ENCODE results near the gene INPP4A. TPM values are rescaled to one million over a fixed set of nuclear protein-coding genes. Genes with fewer than 3 reads are reported as not detected.

INPP4A gene
- polyA plus RNA-seq, 1 experiment = 12.9 TPM

- Histone ChIP-seq H3K27me3 (ENCODE audit: control insufficient read depth, insufficient read depth, low read length) (no peaks in the 10 kb centered on the region), H3K4me3 (ENCODE audit: low read depth, low read length) (no peak overlapping the region), H3K9me3 (ENCODE audit: control insufficient read depth, insufficient read depth, low read length) (no peaks in the 10 kb centered on the region), H3K27ac (ENCODE audit: low read depth, low read length) (no peak overlapping the region)
- no peak for DNase-seq (ENCODE audit: low read depth, low spot score)
- CTCF ChIA-PET = no interaction called here
- POLR2A ChIA-PET = no interaction called here
- TF ChIP-seq CTCF (IDR thresholded peaks at IDR 0.05; ENCODE audit: low read depth, low read length) = no peak
Measured at GRCh38 chr2:98460573-98461497, 16.2 kb downstream of the INPP4A start.

GRCh38 chr2:98461498-98462049 is 16.9 kb downstream of the INPP4A start:
- ChIA-PET CTCF (no interaction called here), POLR2A (no interaction called here)
- Histone ChIP-seq H3K4me3 (ENCODE audit: low read depth, low read length) (no peak overlapping the region), H3K27me3 (ENCODE audit: control insufficient read depth, insufficient read depth, low read length) (no peaks in the 10 kb centered on the region), H3K9me3 (ENCODE audit: control insufficient read depth, insufficient read depth, low read length) (no peaks in the 10 kb centered on the region), H3K27ac (ENCODE audit: low read depth, low read length) (no peak overlapping the region)
- no peak for DNase-seq (ENCODE audit: low read depth, low spot score)
- TF ChIP-seq CTCF (IDR thresholded peaks at IDR 0.05; ENCODE audit: low read depth, low read length) = no peak

GRCh38 chr2:98463081-98463481 is 18.4 kb downstream of the INPP4A start:
- Histone ChIP-seq H3K27me3 (ENCODE audit: control insufficient read depth, insufficient read depth, low read length) (no peaks in the 10 kb centered on the region), H3K27ac (ENCODE audit: low read depth, low read length) (no peak overlapping the region), H3K9me3 (ENCODE audit: control insufficient read depth, insufficient read depth, low read length) (no peaks in the 10 kb centered on the region), H3K4me3 (ENCODE audit: low read depth, low read length) (no peak overlapping the region)
- ChIA-PET CTCF (no interaction called here), POLR2A (interaction anchor here (0.5 kb wide), 1 partner anchor 155 kb away, joined by 4 read pairs; no protein-coding TSS in a partner anchor)
- DNase-seq (ENCODE audit: low read depth, low spot score) = no peak
- no peak for TF ChIP-seq CTCF (IDR thresholded peaks at IDR 0.05; ENCODE audit: low read depth, low read length)

GRCh38 chr2:98463551-98463971 is 18.9 kb downstream of the INPP4A start:
- Histone ChIP-seq H3K9me3 (ENCODE audit: control insufficient read depth, insufficient read depth, low read length) (no peaks in the 10 kb centered on the region), H3K4me3 (ENCODE audit: low read depth, low read length) (no peak overlapping the region), H3K27ac (ENCODE audit: low read depth, low read length) (no peak overlapping the region), H3K27me3 (ENCODE audit: control insufficient read depth, insufficient read depth, low read length) (no peaks in the 10 kb centered on the region)
- DNase-seq (ENCODE audit: low read depth, low spot score) = no peak
- POLR2A ChIA-PET = no interaction called here
- CTCF ChIA-PET = interaction anchor here (0.5 kb wide), 1 partner anchor 718 kb away, joined by 3 read pairs; the partner anchor contains the start of genes MITD1 and MRPL30
- no peak for TF ChIP-seq CTCF (IDR thresholded peaks at IDR 0.05; ENCODE audit: low read depth, low read length)

Data from AG04450 (cell line).